ENCODE data around the gene AP4E1.
"Not testable (repeated sequence)": the region's sequence is repeated elsewhere in the genome, so short reads cannot be mapped to it uniquely, and the experiment has no call there.

AP4E1 gene

DNA sequence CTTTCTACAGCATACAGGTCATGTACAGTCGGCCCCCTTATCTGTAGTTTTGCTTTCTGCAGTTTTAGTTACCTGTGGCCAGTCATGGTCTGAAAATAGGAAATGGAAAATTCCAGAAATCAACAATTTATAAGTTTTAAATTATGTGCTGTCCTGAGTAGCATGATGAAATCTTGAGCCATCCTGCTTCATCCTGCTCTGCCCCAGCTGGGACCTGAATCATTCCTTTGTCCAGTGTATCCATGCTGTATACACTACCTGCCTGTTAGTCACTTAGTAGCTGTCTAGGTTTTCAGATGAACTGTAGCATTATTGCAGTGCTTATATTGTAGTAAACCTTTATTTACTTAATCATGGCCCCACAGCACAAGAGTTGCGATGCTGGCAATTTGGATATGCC, 44.8 kb downstream of the AP4E1 start:
- no peak for DNase-seq

DNA sequence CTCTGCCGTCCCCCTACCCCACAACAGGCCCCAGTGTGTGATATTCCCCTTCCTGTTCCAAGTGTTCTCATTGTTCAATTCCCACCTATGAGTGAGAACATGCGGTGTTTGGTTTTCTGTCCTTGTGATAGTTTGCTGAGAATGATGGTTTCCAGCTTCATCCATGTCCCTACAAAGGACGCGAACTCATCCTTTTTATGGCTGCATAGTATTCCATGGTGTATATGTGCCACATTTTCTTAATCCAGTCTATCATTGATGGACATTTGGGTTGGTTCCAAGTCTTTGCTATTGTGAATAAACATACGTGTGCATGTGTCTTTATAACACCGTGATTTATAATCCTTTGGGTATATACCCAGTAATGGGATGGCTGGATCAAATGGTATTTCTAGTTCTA, 46.4 kb downstream of the AP4E1 start:
- DNase-seq, result not testable (repeated sequence)

DNA sequence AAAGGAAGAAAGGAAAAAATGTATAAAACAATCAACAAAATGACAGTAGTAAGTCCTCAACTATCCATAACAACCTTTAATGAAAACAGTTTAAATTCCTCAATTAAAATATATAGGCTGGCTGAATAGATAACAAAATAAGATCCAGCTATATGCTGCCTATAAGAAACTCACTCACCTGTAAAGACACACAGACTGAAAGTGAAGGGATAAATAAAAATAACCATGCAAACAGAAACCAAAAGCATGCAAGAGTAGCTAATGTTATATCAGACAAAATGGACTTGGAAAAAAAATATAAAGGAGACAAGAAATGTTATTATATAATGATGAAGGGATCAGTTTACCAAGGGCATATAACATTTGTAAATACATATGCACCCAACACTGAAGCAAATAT, 51.2 kb downstream of the AP4E1 start:
- no peak for DNase-seq

DNA sequence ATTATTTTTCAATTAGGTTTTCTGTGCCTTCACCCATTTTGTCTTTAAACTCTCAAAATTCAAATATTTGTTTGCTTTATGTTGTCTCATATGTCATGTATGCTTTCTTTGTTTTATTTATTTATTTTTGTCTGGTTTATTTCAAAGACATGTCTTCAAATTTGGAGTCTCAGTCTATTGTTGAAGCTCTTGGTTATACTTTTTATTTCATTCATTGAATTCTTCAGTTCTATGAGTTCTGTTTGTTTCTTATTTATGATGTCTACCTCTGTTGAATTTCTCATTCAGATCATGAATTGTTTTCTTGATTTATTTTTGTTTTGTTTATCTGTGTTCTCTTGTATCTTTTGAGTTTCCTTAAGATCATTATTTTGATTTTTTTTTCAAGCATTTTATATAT, 55.6 kb downstream of the AP4E1 start:
- no peak for DNase-seq

DNA sequence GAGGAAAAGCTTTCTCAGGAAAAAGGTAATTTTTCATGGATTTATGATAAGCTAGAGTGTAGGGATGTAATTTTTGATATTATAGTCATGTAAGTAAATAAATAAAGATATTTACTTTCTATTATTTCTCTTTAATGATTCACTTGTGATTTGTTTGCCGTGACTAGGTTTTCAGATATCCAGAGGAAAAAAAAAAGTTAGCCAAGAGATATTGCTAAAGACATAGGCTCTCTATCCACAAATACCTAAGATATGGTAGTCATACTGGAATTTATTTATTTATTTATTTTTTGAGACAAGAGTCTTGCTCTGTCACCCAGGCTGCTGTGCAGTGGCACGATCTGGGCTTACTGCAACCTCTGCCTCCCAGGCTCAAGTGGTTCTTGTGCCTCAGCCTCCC, 59.9 kb downstream of the AP4E1 start:
- no peak for DNase-seq

DNA sequence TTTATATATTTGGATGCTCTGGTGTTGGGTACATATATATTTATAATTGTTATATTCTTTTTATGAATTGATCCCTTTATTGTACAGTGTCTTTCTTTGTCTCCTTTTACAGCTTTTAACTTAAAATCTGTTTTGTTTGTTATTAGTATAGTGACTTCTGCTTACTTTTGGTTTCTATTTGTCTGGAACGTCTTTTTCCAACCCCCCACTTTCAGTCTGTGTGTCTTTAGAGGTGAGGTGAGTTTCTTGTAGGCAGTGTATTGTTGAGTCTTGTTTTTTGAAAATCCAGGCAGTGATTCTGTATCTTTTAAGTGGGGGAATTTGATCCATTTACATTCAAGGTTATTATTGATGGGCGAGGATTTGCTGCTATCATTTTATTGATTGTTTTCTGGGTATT, 62.0 kb downstream of the AP4E1 start:
- no peak for DNase-seq

DNA sequence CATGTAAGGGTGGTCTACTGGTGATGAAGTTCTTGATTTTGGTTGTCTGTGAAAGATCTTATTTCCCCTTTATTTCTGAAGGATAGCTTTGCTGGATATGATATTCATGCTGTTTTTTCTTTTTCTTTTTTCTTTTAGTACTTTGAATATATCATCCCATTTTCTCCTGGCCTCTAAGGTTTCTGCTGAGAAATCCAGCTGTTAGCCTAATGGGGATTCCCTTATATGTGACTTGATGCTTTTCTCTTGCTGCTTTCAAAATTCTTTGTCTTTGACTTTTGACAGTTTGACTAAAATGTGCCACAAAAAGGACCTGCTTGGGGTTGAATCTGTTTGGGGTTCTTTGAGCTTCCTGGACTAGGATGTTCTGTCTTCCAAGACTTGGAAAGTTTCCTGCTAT, 62.6 kb downstream of the AP4E1 start:
- DNase-seq, result no peak

DNA sequence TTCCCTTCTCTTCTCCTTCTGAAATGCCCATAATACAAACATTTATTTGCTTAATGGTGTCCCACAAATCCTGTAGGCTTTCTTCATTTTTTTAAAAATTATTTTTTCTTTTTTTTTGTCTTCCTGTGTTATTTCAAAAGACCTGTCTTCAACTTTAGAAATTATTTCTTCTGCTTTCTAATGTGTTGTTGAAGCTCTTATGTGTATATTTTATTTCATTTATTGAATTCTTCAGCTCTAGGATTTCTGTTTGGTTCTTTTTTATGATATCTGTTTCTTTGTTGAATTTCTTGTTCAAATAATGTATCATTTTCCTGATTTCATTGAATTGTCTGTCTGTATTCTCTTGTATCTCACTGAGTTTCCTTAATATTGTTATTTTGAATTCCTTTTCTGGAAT, 63.1 kb downstream of the AP4E1 start:
- no peak for DNase-seq

DNA sequence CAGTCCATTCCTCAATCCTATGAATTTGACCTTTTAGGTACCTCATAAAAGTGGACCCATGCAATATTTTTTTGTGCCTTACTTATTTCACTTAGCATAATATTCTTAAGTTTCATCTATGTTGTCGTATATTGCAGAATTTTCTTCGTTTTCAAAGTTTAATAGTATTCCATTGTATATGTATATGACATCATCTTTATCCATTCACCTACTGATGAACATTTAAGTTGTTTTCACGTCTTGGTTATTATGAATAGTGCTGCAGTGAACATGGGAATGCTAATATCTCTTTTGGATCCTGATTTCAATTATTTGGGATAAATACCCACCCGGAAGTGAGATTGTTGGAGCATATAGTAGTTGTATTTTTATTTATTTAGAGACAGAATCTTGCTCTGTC, 65.1 kb downstream of the AP4E1 start:
- DNase-seq, result no peak

DNA sequence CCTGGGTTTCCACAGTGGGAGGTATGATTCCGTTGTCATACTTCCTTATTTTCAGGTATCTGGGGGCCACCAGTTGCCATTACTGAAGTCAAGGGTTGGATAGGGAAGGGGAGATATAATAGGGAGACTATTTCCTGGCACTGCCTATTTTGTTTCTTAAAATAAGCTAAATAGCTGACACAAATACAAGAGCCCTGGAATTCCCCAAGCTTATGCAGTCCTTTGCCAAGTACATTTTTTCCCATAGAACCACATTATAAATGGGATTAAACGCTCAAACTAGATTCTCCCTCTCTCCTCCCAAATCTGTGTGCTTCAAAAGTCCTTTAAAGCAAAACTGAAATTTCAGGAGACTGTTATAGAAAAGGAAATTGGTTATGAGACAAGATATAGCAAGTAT, 68.7 kb downstream of the AP4E1 start:
- DNase-seq, result no peak

DNA sequence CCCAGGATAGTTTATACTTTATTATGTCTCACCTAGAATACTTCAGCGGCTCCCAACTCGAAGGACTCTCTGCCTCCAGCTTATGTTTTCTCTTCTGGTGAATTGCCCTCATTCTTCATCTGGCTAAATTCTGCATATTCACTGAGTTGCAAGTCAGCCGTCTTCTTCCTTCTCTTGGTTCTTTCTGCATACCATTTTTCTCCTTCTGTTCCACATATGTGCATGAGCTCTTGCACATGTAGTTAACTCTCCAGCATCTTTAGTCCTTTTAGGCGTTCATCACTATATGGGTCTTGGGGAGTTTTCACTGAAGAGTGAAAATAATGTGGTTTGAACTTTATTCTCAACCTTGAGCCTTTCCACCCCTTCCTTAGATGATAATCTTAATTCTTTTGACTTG, 70.1 kb downstream of the AP4E1 start:
- DNase-seq, result no peak

DNA sequence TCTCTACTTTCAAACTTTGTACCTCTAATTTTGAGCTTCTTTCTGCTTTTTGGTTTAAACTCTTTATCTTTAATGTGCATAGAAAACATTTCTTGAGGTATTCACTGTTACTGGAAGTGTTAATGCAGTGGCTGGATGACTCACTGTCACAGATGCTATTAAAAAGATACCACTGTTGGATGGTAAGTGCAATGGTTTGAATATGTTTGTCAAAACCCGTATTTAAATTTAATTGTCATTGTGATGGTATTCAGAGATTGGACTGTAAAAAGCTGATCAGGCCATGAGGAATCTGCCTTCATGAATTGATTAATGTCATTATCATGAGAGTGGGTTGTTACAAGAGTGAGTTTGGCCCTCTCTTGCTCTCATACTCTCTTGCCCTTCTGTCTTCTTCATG, 70.6 kb downstream of the AP4E1 start:
- DNase-seq, result no peak

DNA sequence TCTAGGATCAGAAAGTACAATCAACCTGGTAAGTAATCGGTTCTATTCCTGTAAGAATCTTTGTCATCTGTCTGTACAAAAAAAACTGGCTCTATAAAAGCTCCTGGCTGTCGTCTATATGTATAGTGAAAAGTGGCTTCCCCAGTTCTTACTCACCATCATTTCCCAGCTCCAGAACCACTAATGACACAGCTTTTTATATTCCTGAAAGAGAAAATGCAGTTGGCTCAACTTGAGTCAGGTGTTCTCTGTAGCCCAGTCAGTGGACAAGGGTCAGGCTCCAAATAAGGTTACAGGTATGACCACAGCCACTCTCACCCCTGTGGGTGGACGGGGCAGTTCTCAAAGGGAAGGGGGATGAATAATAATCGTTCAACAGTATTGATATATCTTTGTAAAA, 85.1 kb downstream of the AP4E1 start:
- DNase-seq, result no peak

DNA sequence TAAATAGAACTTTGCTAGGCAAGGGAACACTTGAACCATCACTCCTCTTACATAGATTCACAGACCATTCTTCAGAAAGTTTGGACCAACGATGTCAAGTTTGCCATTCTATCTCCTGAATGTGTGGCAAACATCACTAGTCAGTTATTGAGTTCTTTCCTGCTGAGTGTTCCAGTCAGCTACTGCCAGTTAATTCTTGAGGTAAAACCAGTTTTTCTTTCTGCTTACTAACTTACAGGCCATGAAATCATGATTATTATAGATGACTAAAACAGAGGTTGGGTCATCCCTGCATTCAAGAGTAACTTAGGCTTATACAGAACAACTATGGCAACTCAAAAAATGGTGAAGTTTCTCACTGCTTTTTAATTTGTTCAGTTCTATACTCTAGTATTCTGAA, 88.2 kb downstream of the AP4E1 start:
- no peak for DNase-seq

DNA sequence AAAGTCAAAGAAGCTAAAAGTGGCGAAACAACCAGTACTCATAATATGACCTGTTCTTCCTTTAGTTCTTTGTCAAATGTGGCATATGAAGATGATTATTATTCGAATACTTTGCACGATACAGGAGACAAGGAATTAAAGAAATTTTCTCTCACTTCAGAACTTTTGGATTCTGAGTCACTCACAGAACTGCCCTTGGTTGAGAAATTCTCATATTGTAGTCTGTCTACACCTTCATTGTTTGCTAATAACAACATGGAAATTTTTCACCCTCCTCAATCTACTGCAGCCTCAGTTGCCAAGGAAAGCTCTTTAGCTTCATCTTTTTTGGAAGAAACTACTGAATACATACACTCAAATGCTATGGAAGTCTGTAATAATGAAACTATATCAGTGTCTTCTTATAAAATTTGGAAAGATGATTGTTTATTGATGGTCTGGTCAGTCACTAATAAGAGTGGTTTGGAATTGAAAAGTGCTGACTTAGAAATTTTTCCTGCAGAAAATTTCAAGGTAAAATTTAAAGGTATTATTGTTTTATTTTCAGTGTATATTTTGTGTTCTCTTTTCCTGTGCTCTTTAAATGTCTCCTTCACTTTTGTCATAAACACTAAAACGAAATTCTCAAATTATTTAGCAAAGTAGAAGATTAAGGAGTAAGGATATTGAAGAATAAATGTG, 89.0 kb downstream of the AP4E1 start:
- no peak for DNase-seq

DNA sequence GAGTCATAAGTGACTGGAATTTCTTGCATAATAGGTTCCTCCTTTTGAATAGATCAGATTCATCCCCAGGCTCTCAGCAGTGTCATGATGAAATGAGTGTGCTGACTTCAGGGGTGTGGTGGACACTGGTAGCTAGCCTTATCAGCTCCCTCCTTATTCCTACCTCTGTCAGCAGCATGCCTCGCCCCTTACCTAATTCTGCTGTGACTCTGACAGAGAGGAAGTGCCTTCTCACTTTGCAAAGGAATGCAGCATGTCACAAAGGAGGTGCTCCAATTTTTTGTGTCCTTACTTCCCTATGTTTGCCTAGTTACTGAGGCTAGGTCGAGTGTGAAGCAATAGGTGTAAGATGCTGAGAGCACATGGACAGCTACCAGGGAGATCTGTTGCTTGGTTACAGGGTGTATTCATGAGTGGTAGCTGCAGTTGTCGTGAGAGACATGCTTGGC, 95.6 kb downstream of the AP4E1 start:
- no peak for DNase-seq

DNA sequence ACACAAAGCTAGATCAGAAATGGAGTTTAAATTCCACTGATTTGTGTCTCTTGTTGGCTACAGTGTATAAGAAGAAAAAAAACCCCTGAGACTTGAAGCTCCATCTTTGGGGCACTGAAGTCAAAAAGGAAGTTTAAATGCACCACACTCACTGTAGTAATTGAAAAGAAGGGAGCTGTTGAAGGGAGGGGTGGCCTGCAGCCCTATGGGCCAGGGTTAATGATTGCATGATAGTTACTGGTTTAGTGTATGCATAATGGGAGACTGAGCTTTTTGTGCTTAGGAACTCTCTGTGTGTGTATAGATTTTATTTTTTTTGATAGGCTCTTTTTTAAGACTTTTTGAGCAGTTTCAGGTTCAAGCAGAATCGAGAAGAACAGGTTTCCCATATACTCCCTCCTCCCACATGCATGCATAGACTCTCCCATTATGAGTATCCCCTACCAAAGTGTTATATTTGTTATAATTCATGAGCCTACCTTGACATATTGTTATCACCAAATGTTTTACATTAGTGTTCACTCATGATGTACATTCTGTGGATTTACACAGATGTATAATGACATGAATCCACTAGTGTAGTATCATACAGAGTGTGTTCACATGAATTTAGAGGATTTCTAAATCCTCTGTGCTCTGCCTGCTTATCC, 98.0 kb downstream of the AP4E1 start:
- no peak for DNase-seq

DNA sequence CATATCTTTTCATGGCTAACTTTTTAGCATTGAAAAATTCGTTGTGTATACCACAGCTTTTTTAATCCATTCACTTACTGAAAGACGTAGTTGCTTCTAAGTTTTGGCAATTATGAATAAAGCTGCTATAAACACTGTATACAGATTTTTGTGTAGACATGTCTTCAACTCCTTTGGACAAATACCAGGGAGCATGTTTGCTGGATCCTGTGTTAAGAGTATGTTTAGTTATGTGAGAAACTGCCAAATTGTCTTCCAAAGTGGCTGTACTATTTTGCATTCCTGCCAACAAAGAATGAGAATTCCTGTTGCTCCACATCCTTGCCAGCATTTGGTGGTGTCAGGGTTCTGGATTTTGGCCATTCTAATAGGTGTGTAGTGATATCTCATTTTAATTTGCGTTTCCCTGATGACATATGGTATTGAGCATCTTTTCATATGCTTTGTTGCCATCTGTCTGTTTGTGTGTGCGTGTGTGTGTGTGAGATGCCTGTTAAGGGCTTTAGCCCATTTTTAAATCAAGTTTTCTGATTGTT, 98.7 kb downstream of the AP4E1 start:
- DNase-seq, result no peak

DNA sequence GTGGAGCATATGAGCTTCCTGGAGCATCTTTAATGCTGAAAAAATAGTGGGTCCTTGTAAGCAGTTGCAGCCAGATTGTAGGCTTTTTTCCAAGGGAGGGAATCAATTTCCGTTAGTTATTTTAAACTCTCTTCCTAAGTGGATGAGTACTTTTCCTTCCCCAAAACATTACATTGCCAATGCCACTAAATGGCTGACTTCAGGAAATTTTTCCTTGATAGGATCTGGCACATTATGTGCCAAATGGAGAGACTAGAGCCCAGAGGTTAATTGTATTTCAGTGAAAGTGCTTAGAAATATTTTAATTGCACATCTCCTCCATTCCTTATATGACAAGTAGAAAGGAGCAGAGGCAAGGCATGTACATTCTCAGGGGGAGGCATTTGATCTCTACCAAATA, 102.7 kb downstream of the AP4E1 start:
- DNase-seq, result no peak

DNA sequence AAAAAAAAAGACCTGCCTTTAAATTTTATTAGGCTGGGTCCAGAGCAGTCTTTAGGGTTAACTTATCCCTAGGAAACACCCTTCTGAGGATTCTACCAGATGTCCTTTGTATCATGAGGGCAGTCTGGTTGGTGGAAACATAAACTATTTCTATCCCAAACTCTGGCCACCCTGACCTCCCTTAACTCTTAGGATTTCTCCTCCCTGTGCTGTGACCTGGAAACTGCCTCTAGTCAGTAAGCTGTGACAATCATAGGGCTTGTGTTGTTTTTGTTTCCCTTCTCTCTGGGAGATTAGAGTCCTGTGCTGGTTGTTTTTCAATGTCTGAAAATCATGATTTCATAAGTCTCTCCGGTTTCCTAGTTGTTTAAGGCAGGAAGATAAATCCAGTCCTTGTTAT, 108.1 kb downstream of the AP4E1 start:
- no peak for DNase-seq

DNA sequence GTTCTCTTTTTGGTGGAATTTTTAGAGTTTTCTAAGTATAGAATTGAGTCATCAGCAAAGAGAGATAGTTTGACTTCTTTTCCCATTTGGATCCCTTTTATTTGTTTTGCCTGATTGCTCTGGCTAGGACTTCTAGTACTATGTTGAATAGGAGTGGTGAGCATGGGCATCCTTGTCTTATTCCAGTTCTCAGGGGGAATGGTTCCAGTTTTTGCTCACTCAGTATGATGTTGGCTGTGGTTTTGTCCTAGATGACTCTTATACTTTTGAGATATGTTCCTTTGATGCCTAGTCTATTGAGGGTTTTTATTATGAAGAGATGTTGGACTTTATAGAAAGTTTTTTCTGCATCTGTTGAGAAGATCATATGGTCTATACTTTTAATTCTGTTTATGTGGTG, 113.7 kb downstream of the AP4E1 start:
- no peak for DNase-seq

DNA sequence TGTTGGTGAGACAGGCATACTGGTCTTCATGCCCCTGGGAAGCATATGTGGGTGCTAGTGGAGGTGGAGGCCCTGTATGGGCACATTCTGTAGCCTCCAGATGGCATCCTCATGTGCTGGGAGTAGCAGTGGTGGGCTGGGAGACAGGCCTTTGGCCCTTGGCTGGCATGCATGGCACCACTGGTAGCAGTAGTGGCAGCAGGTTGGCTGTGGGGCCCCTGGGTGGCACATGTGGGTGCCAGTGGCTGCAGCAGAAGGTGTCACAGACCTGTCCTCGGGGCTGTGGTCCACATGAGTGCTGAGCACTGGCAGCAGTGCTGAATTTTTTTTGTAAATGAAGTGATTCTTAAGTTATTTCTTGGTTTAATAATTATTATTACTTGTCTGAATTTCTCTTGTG, 115.0 kb downstream of the AP4E1 start:
- DNase-seq, result no peak

DNA sequence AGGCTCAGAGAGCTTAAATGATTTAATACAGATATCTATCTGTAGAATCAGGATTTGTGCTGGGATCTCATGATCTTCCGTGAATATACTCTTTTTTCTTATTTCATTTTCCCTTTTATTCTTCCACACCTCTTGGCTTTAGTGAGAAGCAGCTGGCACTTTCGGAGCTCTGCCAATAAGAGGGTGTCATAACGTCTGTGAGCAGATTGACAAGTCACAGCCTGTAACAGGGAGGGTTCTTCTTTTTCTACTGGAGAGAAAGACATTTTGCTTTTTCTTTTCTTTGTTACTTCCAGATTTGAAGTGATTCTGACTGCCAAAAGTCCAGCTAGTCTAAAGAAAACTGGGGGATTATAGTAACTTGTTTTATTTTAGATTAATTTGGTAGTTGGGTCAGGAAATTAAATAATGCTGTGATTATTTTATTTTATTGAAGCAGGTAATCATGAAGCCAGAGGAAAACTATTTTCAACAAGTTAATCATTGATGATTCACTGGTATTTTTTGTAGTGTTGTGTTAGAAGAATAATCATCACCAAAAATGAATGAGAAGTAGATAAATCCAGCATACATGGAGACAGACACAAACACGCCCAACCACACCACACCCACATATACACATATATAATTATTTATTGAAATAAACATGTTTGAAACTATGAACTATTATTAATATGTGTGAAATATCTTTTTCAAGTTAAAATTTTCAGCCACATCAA, 116.4 kb downstream of the AP4E1 start:
- DNase-seq, result no peak

DNA sequence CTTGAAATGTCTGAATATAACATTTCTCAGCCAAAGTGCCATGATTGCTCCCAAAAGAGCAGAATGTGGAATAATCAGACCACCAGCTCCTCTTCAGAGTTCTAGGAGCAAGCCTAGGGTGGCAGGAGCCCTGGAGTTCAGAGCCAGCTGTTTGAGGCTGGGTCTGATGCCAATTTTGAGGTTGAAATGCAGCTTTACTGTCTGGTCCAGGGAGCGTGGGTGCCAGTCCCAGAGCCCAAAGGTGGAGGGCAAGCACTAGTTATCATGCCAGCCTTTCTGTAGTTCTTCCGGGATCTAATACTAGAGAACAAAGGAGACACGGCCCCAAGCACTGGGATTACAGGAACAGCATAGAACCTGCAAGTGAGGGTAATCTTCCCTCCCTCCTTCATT, 117.0 kb downstream of the AP4E1 start:
- DNase-seq, result no peak

All from C1 segment of cervical spinal cord (tissue), 14 donors.